GM23338 (cell line): ENCODE data around the gene NUDT13. TPM values are rescaled to one million over a fixed set of nuclear protein-coding genes. Genes with fewer than 3 reads are reported as not detected.

ENCODE experiments used
- ATAC-seq: fragments of 200-7000 bp; cut with Tn5 transposase; 3 replicates; pipeline ENCODE4 v1.9.1; 2020
- DNase-seq: peaks from one replicate; pipeline ENCODE4 v3.0.0-alpha.2; 2015; ENCODE audit warnings: low spot score
- H2AFZ ChIP-seq: fragments of 200-600 bp; sonication (generic); 2 replicates; pipeline ENCODE4 v1.8.0; 2016; ENCODE audit warnings: antibody characterized with exemption, mild to moderate bottlenecking, moderate library complexity
- H3F3A ChIP-seq: fragments of 200-600 bp; sonication (generic); replicated peaks from 2 replicates; pipeline ENCODE4 v1.8.0; 2017; ENCODE audit warnings: antibody characterized with exemption, mixed run types, low read depth
- H3K27ac ChIP-seq: fragments of 200-600 bp; sonication (generic); 2 replicates; pipeline ENCODE4 v1.6.1; 2016; ENCODE audit warnings: low read depth
- H3K27me3 ChIP-seq: fragments of 200-600 bp; sonication (generic); 2 replicates; pipeline ENCODE4 v1.8.0; 2016; ENCODE audit warnings: mild to moderate bottlenecking, mixed run types, moderate library complexity; ENCODE audit not compliant: insufficient read depth
- H3K36me3 ChIP-seq: fragments of 200-600 bp; sonication (generic); 2 replicates; pipeline ENCODE4 v1.8.0; 2016; ENCODE audit warnings: mild to moderate bottlenecking; ENCODE audit not compliant: insufficient read depth
- H3K4me1 ChIP-seq: fragments of 200-600 bp; sonication (generic); 2 replicates; pipeline ENCODE4 v1.8.0; 2016; ENCODE audit warnings: mild to moderate bottlenecking, moderate library complexity; ENCODE audit not compliant: insufficient read depth
- H3K4me2 ChIP-seq: fragments of 200-600 bp; sonication (generic); 2 replicates; pipeline ENCODE4 v1.7.1; 2017; ENCODE audit warnings: mixed run types
- H3K4me3 ChIP-seq: fragments of 200-600 bp; sonication (generic); 2 replicates; pipeline ENCODE4 v1.6.1; 2016; ENCODE audit warnings: mixed run types
- H3K79me2 ChIP-seq: fragments of 200-600 bp; sonication (generic); replicated peaks from 2 replicates; pipeline ENCODE4 v1.8.0; 2017; ENCODE audit warnings: mild to moderate bottlenecking; ENCODE audit not compliant: insufficient read depth
- H3K9me2 ChIP-seq: fragments of 200-600 bp; sonication (generic); 2 replicates; pipeline ENCODE4 v1.8.0; 2017; ENCODE audit not compliant: insufficient read depth
- H4K20me1 ChIP-seq: fragments of 200-600 bp; sonication (generic); replicated peaks from 2 replicates; pipeline ENCODE4 v1.8.0; 2017; ENCODE audit warnings: mild to moderate bottlenecking; ENCODE audit not compliant: insufficient read depth
- H3K27ac Mint-ChIP-seq: 2 replicates; pipeline ENCODE4 v1.8.0; 2020; ENCODE audit warnings: inconsistent platforms, mild to moderate bottlenecking, moderate library complexity, mixed read lengths
- H3K27me3 Mint-ChIP-seq: 3 replicates; pipeline ENCODE4 v1.8.0; 2022; ENCODE audit warnings: low read depth, mild to moderate bottlenecking, moderate library complexity, mixed read lengths, inconsistent platforms; ENCODE audit not compliant: insufficient read depth, poor library complexity
- H3K36me3 Mint-ChIP-seq: 3 replicates; pipeline ENCODE4 v1.8.0; 2021; ENCODE audit warnings: low read depth, mild to moderate bottlenecking, inconsistent platforms, moderate library complexity, mixed read lengths
- H3K4me1 Mint-ChIP-seq: 3 replicates; pipeline ENCODE4 v1.8.0; 2020; ENCODE audit warnings: mild to moderate bottlenecking, inconsistent platforms, mixed read lengths
- H3K4me3 Mint-ChIP-seq: 3 replicates; pipeline ENCODE4 v1.8.0; 2021; ENCODE audit warnings: moderate library complexity, mild to moderate bottlenecking, inconsistent platforms, mixed read lengths
- H3K9me3 Mint-ChIP-seq: 3 replicates; pipeline ENCODE4 v1.8.0; 2020; ENCODE audit warnings: moderate library complexity, mild to moderate bottlenecking, inconsistent platforms, mixed read lengths
- CTCF ChIP-seq, 2 experiments: fragments of 200-600 bp in 1 of 2; sonication (generic) in 1 of 2; conservative IDR thresholded peaks; 2 replicates each; pipeline versions ENCODE4 v1.5.1 to v1.6.1; 2016 to 2017; ENCODE audit warnings: antibody characterized with exemption in 2 of 2, low read depth in 2 of 2, mild to moderate bottlenecking in 2 of 2, moderate library complexity in 1 of 2
- EZH2 ChIP-seq: fragments of 200-600 bp; sonication (generic); IDR thresholded peaks from one replicate; pipeline ENCODE4 v1.8.0; 2017; ENCODE audit warnings: antibody characterized with exemption, mild to moderate bottlenecking, low read depth; ENCODE audit not compliant: unreplicated experiment
- EZH2phosphoT487 ChIP-seq: fragments of 200-600 bp; sonication (generic); IDR thresholded peaks from one replicate; pipeline ENCODE4 v1.8.1; 2018; ENCODE audit warnings: antibody characterized with exemption; ENCODE audit not compliant: unreplicated experiment
- NANOG ChIP-seq: IDR thresholded peaks from 2 replicates; pipeline ENCODE4 v1.6.1; 2016; ENCODE audit warnings: antibody characterized with exemption, borderline replicate concordance
- STAT1 ChIP-seq: IDR thresholded peaks from one replicate; pipeline ENCODE4 v1.6.1; 2016; ENCODE audit warnings: antibody characterized with exemption; ENCODE audit not compliant: unreplicated experiment
- ZNF114 ChIP-seq: fragments of 250-450 bp; sonication (Bioruptor Pico); IDR thresholded peaks from 2 replicates; pipeline ENCODE4 v1.5.0; 2020; ENCODE audit warnings: mild to moderate bottlenecking, moderate library complexity
- ZNF331 ChIP-seq: fragments of 250-450 bp; sonication (Bioruptor Pico); IDR thresholded peaks from 2 replicates; pipeline ENCODE4 v1.5.0; 2020; ENCODE audit warnings: low read depth, mild to moderate bottlenecking, moderate library complexity
- polyA plus RNA-seq: library from polyadenylated mRNA; unstranded; fragments of >200 nt; fragmentation: Nextera tagmentation; extraction: Ambion mirVana; gene quantifications from 2 replicates; pipeline ENCODE4 v1.2.1, GENCODE V29; 2016
- total RNA-seq: library from RNA; depleted of rRNA; stranded (reverse); fragments of >200 nt; shearing (Covaris generic); gene quantifications from 2 replicates; pipeline ENCODE4 v1.2.3, GENCODE V29; 2014
- TF ChIP-seq, protein P1 (sequence below): fragments of 250-450 bp; sonication (Bioruptor Pico); IDR thresholded peaks from 2 replicates; pipeline ENCODE4 v1.5.0; 2020; ENCODE audit warnings: mild to moderate bottlenecking, moderate library complexity
- TF ChIP-seq, protein P2 (sequence below): IDR thresholded peaks from 2 replicates; pipeline ENCODE4 v1.6.1; 2016; ENCODE audit warnings: antibody characterized with exemption
- TF ChIP-seq, protein P3 (sequence below): IDR thresholded peaks from one replicate; pipeline ENCODE4 v1.6.1; 2018; ENCODE audit warnings: antibody characterized with exemption; ENCODE audit not compliant: unreplicated experiment

NUDT13 gene
- total and polyA plus RNA-seq, 2 experiments from 2014 or later: 1.4 to 2.2 TPM

DNA sequence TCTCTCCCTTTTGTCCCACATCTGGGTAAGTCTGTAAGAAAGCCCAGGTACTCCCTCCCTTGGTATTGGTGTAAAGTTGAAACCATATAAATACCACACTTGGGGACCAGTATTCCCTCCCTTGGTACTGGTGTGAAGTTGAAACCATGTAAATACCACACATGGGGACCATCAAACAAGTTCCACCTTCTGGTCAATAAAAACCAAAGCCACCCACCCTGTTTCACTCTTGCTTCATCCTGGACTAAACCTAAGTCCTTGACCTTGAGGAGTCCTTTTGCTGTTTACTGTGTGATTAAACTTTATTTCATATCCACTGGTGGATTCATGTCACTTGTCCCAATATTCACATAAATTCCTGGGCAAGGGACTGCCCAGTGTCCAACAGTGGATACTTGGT lies 22.0 kb upstream of the NUDT13 start (continued):
- no peak for TF ChIP-seq CTCF (conservative IDR thresholded peaks at IDR 0.05; ENCODE audit: low read depth in 2 of 2)

DNA sequence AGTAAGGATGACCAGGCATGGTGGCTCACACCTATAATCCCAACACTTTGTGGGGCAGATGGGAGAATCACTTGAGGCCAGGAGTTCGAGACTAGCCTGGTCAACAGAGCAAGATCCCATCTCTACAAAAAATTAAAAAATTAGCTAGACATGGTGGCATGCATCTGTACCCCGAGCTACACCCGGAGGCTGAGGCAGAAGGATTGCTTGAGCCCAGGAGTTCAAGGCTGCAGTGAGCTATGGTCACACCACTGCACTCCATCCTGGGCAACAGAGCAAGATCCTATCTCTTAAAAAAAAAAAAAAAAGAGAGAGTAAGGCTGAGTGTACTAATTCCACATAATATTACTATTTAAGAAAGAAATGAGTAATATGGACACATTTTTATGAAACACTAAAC lies 17.4 kb upstream of the NUDT13 start:
- H3K36me3 ChIP-seq: no peaks in the 10 kb centered on the region
- no peak overlapping the region for H3K27ac ChIP-seq
- ATAC-seq (no peak), DNase-seq (no peak)
- H3K4me2 ChIP-seq: no peak overlapping the region
- no peaks in the 10 kb centered on the region for H3K9me2 ChIP-seq
- no peak overlapping the region for H3K4me3 ChIP-seq
- H4K20me1 ChIP-seq: no peaks in the 10 kb centered on the region
- no peaks in the 10 kb centered on the region for H3K27me3 ChIP-seq
- H3K4me1 ChIP-seq: peaks cover 12% of the 10 kb centered on the region
- peaks cover 7% of the 10 kb centered on the region for H3K27me3 Mint-ChIP-seq
- peaks cover 48% of the 10 kb centered on the region for H3K79me2 ChIP-seq
- no peak overlapping the region for H3K4me3 Mint-ChIP-seq
- H2AFZ ChIP-seq: no peak overlapping the region
- no peak for TF ChIP-seq EZH2phosphoT487
- TF ChIP-seq, protein P1, sequence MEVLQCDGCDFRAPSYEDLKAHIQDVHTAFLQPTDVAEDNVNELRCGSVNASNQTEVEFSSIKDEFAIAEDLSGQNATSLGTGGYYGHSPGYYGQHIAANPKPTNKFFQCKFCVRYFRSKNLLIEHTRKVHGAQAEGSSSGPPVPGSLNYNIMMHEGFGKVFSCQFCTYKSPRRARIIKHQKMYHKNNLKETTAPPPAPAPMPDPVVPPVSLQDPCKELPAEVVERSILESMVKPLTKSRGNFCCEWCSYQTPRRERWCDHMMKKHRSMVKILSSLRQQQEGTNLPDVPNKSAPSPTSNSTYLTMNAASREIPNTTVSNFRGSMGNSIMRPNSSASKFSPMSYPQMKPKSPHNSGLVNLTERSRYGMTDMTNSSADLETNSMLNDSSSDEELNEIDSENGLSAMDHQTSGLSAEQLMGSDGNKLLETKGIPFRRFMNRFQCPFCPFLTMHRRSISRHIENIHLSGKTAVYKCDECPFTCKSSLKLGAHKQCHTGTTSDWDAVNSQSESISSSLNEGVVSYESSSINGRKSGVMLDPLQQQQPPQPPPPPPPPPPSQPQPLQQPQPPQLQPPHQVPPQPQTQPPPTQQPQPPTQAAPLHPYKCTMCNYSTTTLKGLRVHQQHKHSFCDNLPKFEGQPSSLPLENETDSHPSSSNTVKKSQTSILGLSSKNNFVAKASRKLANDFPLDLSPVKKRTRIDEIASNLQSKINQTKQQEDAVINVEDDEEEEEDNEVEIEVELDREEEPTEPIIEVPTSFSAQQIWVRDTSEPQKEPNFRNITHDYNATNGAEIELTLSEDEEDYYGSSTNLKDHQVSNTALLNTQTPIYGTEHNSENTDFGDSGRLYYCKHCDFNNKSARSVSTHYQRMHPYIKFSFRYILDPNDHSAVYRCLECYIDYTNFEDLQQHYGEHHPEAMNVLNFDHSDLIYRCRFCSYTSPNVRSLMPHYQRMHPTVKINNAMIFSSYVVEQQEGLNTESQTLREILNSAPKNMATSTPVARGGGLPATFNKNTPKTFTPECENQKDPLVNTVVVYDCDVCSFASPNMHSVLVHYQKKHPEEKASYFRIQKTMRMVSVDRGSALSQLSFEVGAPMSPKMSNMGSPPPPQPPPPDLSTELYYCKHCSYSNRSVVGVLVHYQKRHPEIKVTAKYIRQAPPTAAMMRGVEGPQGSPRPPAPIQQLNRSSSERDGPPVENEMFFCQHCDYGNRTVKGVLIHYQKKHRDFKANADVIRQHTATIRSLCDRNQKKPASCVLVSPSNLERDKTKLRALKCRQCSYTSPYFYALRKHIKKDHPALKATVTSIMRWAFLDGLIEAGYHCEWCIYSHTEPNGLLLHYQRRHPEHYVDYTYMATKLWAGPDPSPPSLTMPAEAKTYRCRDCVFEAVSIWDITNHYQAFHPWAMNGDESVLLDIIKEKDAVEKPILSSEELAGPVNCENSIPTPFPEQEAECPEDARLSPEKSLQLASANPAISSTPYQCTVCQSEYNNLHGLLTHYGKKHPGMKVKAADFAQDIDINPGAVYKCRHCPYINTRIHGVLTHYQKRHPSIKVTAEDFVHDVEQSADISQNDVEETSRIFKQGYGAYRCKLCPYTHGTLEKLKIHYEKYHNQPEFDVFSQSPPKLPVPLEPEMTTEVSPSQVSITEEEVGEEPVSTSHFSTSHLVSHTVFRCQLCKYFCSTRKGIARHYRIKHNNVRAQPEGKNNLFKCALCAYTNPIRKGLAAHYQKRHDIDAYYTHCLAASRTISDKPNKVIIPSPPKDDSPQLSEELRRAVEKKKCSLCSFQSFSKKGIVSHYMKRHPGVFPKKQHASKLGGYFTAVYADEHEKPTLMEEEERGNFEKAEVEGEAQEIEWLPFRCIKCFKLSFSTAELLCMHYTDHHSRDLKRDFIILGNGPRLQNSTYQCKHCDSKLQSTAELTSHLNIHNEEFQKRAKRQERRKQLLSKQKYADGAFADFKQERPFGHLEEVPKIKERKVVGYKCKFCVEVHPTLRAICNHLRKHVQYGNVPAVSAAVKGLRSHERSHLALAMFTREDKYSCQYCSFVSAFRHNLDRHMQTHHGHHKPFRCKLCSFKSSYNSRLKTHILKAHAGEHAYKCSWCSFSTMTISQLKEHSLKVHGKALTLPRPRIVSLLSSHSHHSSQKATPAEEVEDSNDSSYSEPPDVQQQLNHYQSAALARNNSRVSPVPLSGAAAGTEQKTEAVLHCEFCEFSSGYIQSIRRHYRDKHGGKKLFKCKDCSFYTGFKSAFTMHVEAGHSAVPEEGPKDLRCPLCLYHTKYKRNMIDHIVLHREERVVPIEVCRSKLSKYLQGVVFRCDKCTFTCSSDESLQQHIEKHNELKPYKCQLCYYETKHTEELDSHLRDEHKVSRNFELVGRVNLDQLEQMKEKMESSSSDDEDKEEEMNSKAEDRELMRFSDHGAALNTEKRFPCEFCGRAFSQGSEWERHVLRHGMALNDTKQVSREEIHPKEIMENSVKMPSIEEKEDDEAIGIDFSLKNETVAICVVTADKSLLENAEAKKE (CRISPR knock-in tag): no peak
- TF ChIP-seq STAT1: no peak
- TF ChIP-seq ZNF114 (CRISPR knock-in tag): no peak
- TF ChIP-seq NANOG: no peak
- TF ChIP-seq, protein P2, sequence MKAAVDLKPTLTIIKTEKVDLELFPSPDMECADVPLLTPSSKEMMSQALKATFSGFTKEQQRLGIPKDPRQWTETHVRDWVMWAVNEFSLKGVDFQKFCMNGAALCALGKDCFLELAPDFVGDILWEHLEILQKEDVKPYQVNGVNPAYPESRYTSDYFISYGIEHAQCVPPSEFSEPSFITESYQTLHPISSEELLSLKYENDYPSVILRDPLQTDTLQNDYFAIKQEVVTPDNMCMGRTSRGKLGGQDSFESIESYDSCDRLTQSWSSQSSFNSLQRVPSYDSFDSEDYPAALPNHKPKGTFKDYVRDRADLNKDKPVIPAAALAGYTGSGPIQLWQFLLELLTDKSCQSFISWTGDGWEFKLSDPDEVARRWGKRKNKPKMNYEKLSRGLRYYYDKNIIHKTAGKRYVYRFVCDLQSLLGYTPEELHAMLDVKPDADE: no peak
- no peak for TF ChIP-seq CTCF (conservative IDR thresholded peaks at IDR 0.05; ENCODE audit: low read depth in 2 of 2)
- TF ChIP-seq EZH2: no peak
- TF ChIP-seq, protein P3, sequence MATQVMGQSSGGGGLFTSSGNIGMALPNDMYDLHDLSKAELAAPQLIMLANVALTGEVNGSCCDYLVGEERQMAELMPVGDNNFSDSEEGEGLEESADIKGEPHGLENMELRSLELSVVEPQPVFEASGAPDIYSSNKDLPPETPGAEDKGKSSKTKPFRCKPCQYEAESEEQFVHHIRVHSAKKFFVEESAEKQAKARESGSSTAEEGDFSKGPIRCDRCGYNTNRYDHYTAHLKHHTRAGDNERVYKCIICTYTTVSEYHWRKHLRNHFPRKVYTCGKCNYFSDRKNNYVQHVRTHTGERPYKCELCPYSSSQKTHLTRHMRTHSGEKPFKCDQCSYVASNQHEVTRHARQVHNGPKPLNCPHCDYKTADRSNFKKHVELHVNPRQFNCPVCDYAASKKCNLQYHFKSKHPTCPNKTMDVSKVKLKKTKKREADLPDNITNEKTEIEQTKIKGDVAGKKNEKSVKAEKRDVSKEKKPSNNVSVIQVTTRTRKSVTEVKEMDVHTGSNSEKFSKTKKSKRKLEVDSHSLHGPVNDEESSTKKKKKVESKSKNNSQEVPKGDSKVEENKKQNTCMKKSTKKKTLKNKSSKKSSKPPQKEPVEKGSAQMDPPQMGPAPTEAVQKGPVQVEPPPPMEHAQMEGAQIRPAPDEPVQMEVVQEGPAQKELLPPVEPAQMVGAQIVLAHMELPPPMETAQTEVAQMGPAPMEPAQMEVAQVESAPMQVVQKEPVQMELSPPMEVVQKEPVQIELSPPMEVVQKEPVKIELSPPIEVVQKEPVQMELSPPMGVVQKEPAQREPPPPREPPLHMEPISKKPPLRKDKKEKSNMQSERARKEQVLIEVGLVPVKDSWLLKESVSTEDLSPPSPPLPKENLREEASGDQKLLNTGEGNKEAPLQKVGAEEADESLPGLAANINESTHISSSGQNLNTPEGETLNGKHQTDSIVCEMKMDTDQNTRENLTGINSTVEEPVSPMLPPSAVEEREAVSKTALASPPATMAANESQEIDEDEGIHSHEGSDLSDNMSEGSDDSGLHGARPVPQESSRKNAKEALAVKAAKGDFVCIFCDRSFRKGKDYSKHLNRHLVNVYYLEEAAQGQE: no peak
- TF ChIP-seq ZNF331 (CRISPR knock-in tag): no peak
- H3K27ac Mint-ChIP-seq: no peak overlapping the region
- H3K9me3 Mint-ChIP-seq: no peaks in the 10 kb centered on the region
- H3K36me3 Mint-ChIP-seq: no peaks in the 10 kb centered on the region
- H3F3A ChIP-seq: no peaks in the 10 kb centered on the region
- H3K4me1 Mint-ChIP-seq: peaks cover 19% of the 10 kb centered on the region; the same call in 2 of the 3 replicates
